ENCODE measurements around the gene CLDN11. TPM values are rescaled to one million over a fixed set of nuclear protein-coding genes. Genes with fewer than 3 reads are reported as not detected.

CLDN11 gene
- total RNA-seq, 4 donors from 2014 or later = 3.0 to 5.2 (median 3.6) TPM

DNA sequence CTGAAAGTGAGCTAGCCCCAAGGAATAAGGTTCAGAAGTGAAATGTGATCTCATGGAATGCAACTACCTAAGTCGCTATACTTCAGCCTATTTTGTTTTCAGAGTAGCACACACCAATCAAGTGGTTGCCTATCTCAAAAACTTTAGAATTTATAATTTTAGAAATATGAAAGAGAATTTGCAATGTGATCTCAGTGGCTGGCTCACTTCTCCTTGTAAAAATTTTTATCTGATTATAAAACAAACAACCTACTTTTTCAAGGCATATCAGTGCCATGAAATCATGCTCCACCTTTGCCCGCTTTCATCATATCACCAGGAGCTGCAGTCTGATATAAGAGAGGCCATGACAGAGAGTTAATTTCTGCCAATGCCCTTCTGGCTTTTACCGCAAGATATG, 47.3 kb downstream of the CLDN11 start:
- Histone ChIP-seq H3K36me3 (no peaks in the 10 kb centered on the region), H3K4me1 (no peaks in the 10 kb centered on the region), H3K27ac (replicated peaks in 1 of 4) (no peak overlapping the region), H3K9me3 (no peaks in the 10 kb centered on the region), H3K27me3 (no peaks in the 10 kb centered on the region), H3K4me3 (no peak overlapping the region)
- 79% methylated on average over 3 of the region's 3 CpGs for WGBS
- no peak for DNase-seq (ENCODE audit: extremely low spot score)
- intact Hi-C loops (cut with DNase I) = no loop called here
- TF ChIP-seq EP300 (IDR thresholded peaks at IDR 0.05) (no peak), POLR2A (IDR thresholded peaks at IDR 0.05; ENCODE audit: low read depth) (no peak), POLR2AphosphoS5 (IDR thresholded peaks at IDR 0.05) (no peak)
- TF ChIP-seq, protein P1, sequence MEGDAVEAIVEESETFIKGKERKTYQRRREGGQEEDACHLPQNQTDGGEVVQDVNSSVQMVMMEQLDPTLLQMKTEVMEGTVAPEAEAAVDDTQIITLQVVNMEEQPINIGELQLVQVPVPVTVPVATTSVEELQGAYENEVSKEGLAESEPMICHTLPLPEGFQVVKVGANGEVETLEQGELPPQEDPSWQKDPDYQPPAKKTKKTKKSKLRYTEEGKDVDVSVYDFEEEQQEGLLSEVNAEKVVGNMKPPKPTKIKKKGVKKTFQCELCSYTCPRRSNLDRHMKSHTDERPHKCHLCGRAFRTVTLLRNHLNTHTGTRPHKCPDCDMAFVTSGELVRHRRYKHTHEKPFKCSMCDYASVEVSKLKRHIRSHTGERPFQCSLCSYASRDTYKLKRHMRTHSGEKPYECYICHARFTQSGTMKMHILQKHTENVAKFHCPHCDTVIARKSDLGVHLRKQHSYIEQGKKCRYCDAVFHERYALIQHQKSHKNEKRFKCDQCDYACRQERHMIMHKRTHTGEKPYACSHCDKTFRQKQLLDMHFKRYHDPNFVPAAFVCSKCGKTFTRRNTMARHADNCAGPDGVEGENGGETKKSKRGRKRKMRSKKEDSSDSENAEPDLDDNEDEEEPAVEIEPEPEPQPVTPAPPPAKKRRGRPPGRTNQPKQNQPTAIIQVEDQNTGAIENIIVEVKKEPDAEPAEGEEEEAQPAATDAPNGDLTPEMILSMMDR (IDR thresholded peaks at IDR 0.05) = no peak

DNA sequence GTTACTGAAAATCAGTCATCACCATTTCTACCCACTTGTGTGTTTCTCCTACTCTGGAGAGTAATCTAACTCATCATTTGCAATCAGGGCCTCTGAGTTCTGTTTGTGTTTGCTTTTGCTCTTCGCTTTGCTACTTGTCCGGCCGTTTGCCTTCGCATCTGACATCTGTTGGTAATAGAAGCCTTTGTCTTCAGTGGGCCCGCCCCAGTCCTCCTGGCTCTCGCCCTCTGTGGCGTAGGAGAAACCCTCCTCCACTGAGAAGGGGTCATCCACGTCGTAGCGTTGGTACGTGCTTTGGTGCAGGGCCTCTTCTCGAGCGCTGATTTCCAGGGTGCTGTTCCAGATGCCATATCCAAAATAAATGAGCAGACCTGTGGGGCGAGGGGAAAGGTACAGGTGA, 48.3 kb downstream of the CLDN11 start:
- peaks cover 0 to 1% (median 0%) of the 10 kb centered on the region in 4 donors for H3K27me3 ChIP-seq
- H3K4me1 ChIP-seq = no peaks in the 10 kb centered on the region
- H3K36me3 ChIP-seq = no peaks in the 10 kb centered on the region
- TF ChIP-seq POLR2AphosphoS5 (IDR thresholded peaks at IDR 0.05) = no peak
- TF ChIP-seq, protein P1 (IDR thresholded peaks at IDR 0.05) = no peak
- no peak for TF ChIP-seq POLR2A (IDR thresholded peaks at IDR 0.05; ENCODE audit: low read depth)
- no peak for TF ChIP-seq EP300 (IDR thresholded peaks at IDR 0.05)
- no peak overlapping the region for H3K4me3 ChIP-seq
- no peak overlapping the region for H3K27ac ChIP-seq (replicated peaks in 1 of 4)
- intact Hi-C loops (cut with DNase I) = no loop called here
- no peaks in the 10 kb centered on the region for H3K9me3 ChIP-seq
- WGBS = 79% methylated on average over 14 of the region's 14 CpGs
- peak; percentile 62 for DNase-seq (ENCODE audit: extremely low spot score)

DNA sequence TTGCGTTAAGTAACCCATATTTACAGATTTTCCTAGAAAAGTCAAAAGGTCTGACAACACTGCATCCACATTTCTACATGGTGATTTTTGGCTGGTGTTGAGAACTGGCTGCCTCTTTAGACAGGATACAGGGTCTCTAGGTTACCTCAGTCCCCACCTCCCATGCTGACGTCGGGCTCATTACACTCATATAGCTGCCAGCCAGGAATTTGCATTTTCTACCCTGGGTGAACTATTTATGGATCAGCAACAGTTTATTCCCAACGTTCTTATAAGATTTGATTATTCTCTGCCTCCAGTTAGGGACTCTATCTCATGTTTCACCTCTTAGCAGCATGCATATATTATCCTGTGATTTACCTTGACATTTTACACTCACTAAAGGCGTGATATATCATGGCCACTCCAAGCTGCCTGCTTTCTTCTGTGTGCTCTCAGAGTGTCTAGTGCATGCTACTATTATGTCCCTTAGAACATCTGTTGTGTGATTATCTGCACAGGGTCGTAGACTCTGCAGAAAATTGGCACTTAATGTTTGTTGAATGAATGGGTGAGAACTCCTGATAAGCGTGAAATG, 49.0 kb downstream of the CLDN11 start:
- no peak overlapping the region for H3K27ac ChIP-seq (replicated peaks in 1 of 4)
- no peaks in the 10 kb centered on the region for H3K36me3 ChIP-seq
- H3K9me3 ChIP-seq = no peaks in the 10 kb centered on the region
- no peaks in the 10 kb centered on the region for H3K4me1 ChIP-seq
- TF ChIP-seq, protein P1 (IDR thresholded peaks at IDR 0.05) = no peak
- H3K27me3 ChIP-seq = peaks cover 0 to 5% (median 0%) of the 10 kb centered on the region in 4 donors
- intact Hi-C loops (cut with DNase I) = no loop called here
- 76% methylated on average over 7 of the region's 7 CpGs for WGBS
- H3K4me3 ChIP-seq = no peak overlapping the region
- peak; percentile 29 for DNase-seq (ENCODE audit: extremely low spot score)

DNA sequence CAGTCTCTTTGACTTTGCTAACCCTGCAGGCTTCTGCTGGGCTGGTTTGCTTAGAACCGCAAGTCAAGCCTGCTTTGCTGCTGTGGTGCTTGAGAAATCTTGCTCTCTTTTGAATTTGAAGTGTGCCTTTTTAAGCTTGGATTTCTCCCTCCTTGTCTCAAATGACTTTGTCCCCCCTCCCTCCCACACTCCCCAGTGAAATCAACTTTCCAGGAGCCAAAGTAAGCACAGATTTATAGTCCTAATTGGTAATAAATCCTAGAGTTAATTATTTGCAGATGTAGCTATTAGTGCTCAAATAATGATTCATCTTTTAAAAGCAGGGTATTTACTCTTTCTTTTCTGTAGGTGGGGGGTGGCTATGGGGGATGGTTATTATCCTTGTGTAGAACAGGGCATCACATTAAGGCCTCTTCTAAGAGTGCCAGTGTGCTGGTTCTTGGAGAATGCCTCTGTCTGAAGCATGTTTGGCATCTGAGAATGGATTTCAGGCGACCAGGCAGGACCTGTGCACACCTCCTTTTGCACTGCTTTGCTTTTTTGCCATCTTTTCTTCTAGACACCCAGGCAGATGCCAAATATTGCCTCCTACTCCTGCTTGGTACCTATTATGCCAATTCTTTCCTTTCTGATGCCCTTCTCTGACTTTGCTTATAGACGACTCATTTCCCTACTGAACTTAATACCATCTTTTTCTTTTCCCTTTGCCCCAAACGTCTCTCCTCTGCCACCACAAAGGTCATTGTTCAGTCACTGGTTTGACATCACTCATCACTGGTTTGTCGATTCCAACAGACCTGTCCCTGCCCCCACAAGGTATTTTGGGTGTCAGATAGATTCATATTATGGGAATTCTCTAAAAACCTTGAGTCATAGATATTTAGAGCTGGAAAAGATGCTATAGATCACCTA, 50.7 kb downstream of the CLDN11 start:
- Histone ChIP-seq H3K27me3 (peaks cover 0 to 10% (median 0%) of the 10 kb centered on the region in 4 donors), H3K4me3 (no peak overlapping the region), H3K4me1 (no peaks in the 10 kb centered on the region), H3K27ac (replicated peaks in 1 of 4) (no peak overlapping the region), H3K36me3 (no peaks in the 10 kb centered on the region), H3K9me3 (no peaks in the 10 kb centered on the region)
- WGBS = 69% methylated on average over 5 of the region's 5 CpGs
- TF ChIP-seq POLR2A (IDR thresholded peaks at IDR 0.05; ENCODE audit: low read depth) (no peak), EP300 (IDR thresholded peaks at IDR 0.05) (no peak), POLR2AphosphoS5 (IDR thresholded peaks at IDR 0.05) (no peak)
- TF ChIP-seq, protein P1 (IDR thresholded peaks at IDR 0.05) = no peak
- DNase-seq (ENCODE audit: extremely low spot score) = peak; percentile 68
- intact Hi-C loops (cut with DNase I) = no loop called here

Measured in esophagus muscularis mucosa (tissue), 4 donors.